Smooth muscle cell (in vitro differentiated cells): ENCODE data around the gene NADK. TPM values are rescaled to one million over a fixed set of nuclear protein-coding genes. Genes with fewer than 3 reads are reported as not detected.
"Not testable (repeated sequence)": the region's sequence is repeated elsewhere in the genome, so short reads cannot be mapped to it uniquely, and the experiment has no call there.

Experiments used
- DNase-seq: peaks from one replicate; lab custom pipeline; 2025; ENCODE audit not compliant: unreplicated experiment; lab: John Stamatoyannopoulos, UW
- H2AFZ ChIP-seq: fragments of 200-600 bp; sonication (generic); 2 replicates; pipeline ENCODE4 v1.6.0; 2016; ENCODE audit warnings: antibody characterized with exemption, low read depth, mild to moderate bottlenecking
- H3F3A ChIP-seq: fragments of 200-600 bp; sonication (generic); 2 replicates; pipeline ENCODE4 v1.6.0; 2017; ENCODE audit warnings: antibody characterized with exemption, low read depth
- H3K27ac ChIP-seq: fragments of 200-600 bp; sonication (generic); 2 replicates; pipeline ENCODE4 v1.5.1; 2016; ENCODE audit warnings: low read depth, mild to moderate bottlenecking
- H3K27me3 ChIP-seq: fragments of 200-600 bp; sonication (generic); 2 replicates; pipeline ENCODE4 v1.6.1; 2016; ENCODE audit warnings: low read depth, mild to moderate bottlenecking
- H3K36me3 ChIP-seq: fragments of 200-600 bp; sonication (generic); 2 replicates; pipeline ENCODE4 v1.5.1; 2016; ENCODE audit warnings: low read depth
- H3K4me1 ChIP-seq: fragments of 200-600 bp; sonication (generic); 2 replicates; pipeline ENCODE4 v1.5.1; 2016; ENCODE audit warnings: low read depth
- H3K4me2 ChIP-seq: fragments of 200-600 bp; sonication (generic); 2 replicates; pipeline ENCODE4 v1.6.0; 2016; ENCODE audit warnings: mild to moderate bottlenecking
- H3K4me3 ChIP-seq: fragments of 200-600 bp; sonication (generic); 2 replicates; pipeline ENCODE4 v1.5.1; 2016; ENCODE audit warnings: mild to moderate bottlenecking
- H3K79me2 ChIP-seq: fragments of 200-600 bp; sonication (generic); 2 replicates; pipeline ENCODE4 v1.6.0; 2016; ENCODE audit warnings: low read depth, mild to moderate bottlenecking
- H3K9ac ChIP-seq: fragments of 200-600 bp; sonication (generic); 2 replicates; pipeline ENCODE4 v1.6.0; 2016; ENCODE audit warnings: low read depth
- H3K9me3 ChIP-seq: fragments of 200-600 bp; sonication (generic); replicated peaks from 2 replicates; pipeline ENCODE4 v1.5.1; 2016; ENCODE audit warnings: low read depth
- H4K20me1 ChIP-seq: fragments of 200-600 bp; sonication (generic); 2 replicates; pipeline ENCODE4 v1.6.0; 2016; ENCODE audit warnings: low read depth
- CTCF ChIP-seq: fragments of 200-600 bp; sonication (generic); IDR thresholded peaks from 2 replicates; pipeline ENCODE4 v1.5.1; 2017; ENCODE audit warnings: borderline replicate concordance, mild to moderate bottlenecking, antibody characterized with exemption; ENCODE audit not compliant: insufficient read depth, poor library complexity, severe bottlenecking
- WGBS: methylation state at CpG from one replicate; pipeline ENCODE4 v1.1.7; 2016; ENCODE audit warnings: low lambda C conversion rate; 5-methylcytosine and 5-hydroxymethylcytosine counted together
- polyA plus RNA-seq: library from polyadenylated mRNA; unstranded; fragments of >200 nt; fragmentation: Nextera tagmentation; extraction: Ambion mirVana; gene quantifications from 2 replicates; pipeline ENCODE4 v1.2.1, GENCODE V29; 2016
- total RNA-seq: library from RNA; depleted of rRNA; stranded (reverse); fragments of >200 nt; gene quantifications from 2 replicates; pipeline ENCODE4 v1.2.3, GENCODE V29; 2014

The NADK gene
- total and polyA plus RNA-seq, 2 experiments from 2014 or later: 32.7 to 37.8 TPM

GRCh38 chr1:1707897-1708296 lies 70.4 kb downstream of the NADK start:
- H2AFZ ChIP-seq, H3K4me1 ChIP-seq, H3K9me3 ChIP-seq, H3K9ac ChIP-seq, H3K36me3 ChIP-seq, H3K4me3 ChIP-seq, H3K79me2 ChIP-seq, H3K4me2 ChIP-seq, H3F3A ChIP-seq, DNase-seq, H4K20me1 ChIP-seq, H3K27me3 ChIP-seq, H3K27ac ChIP-seq: not testable (repeated sequence)
- over 99% methylated on average over 16 of the region's 20 CpGs for WGBS

GRCh38 chr1:1707241-1707640 lies 71.0 kb downstream of the NADK start:
- WGBS: 95% methylated on average over 9 of the region's 23 CpGs
- not testable (repeated sequence) for H3F3A ChIP-seq, H3K4me3 ChIP-seq, H4K20me1 ChIP-seq, H3K79me2 ChIP-seq, H3K27ac ChIP-seq, H3K9ac ChIP-seq, H3K9me3 ChIP-seq, H3K4me1 ChIP-seq, H3K4me2 ChIP-seq, DNase-seq, H3K27me3 ChIP-seq, H3K36me3 ChIP-seq, H2AFZ ChIP-seq

- H3K27ac ChIP-seq, H3K4me2 ChIP-seq, DNase-seq, H3K9me3 ChIP-seq, H2AFZ ChIP-seq, H3K27me3 ChIP-seq, H4K20me1 ChIP-seq, H3F3A ChIP-seq, H3K4me3 ChIP-seq, H3K79me2 ChIP-seq, H3K36me3 ChIP-seq, H3K4me1 ChIP-seq, H3K9ac ChIP-seq: not testable (repeated sequence)
- 96% methylated on average over 9 of the region's 10 CpGs for WGBS
Observed at GRCh38 chr1:1705623-1706022, 72.6 kb downstream of the NADK start.

GRCh38 chr1:1704284-1704957 lies 73.8 kb downstream of the NADK start:
- not testable (repeated sequence) for H3K9me3 ChIP-seq, H3K79me2 ChIP-seq, H3K27me3 ChIP-seq, H3K4me1 ChIP-seq, H3K36me3 ChIP-seq, H2AFZ ChIP-seq, H3K27ac ChIP-seq, H3K9ac ChIP-seq, H3F3A ChIP-seq, H4K20me1 ChIP-seq, DNase-seq, H3K4me3 ChIP-seq, H3K4me2 ChIP-seq
- WGBS: 94% methylated on average over 25 of the region's 27 CpGs

GRCh38 chr1:1703796-1704195 lies 74.5 kb downstream of the NADK start:
- 94% methylated on average over 18 of the region's 22 CpGs for WGBS
- H3K79me2 ChIP-seq: no peaks in the 10 kb centered on the region
- no peaks in the 10 kb centered on the region for H4K20me1 ChIP-seq
- H3K4me1 ChIP-seq: no peaks in the 10 kb centered on the region
- H3F3A ChIP-seq: no peaks in the 10 kb centered on the region
- H3K4me2 ChIP-seq: no peak overlapping the region
- no peak overlapping the region for H3K4me3 ChIP-seq
- H2AFZ ChIP-seq: no peak overlapping the region
- H3K9me3 ChIP-seq: no peaks in the 10 kb centered on the region
- H3K27me3 ChIP-seq: no peaks in the 10 kb centered on the region
- no peak overlapping the region for H3K9ac ChIP-seq
- H3K36me3 ChIP-seq: no peaks in the 10 kb centered on the region
- no peak for DNase-seq
- no peak for TF ChIP-seq CTCF
- H3K27ac ChIP-seq: no peak overlapping the region

- not testable (repeated sequence) for H3K79me2 ChIP-seq, H3K9ac ChIP-seq, H3F3A ChIP-seq, H2AFZ ChIP-seq, H3K4me2 ChIP-seq, H3K4me1 ChIP-seq, H3K9me3 ChIP-seq, H3K27me3 ChIP-seq, H3K4me3 ChIP-seq, DNase-seq, H4K20me1 ChIP-seq, H3K27ac ChIP-seq, H3K36me3 ChIP-seq
- WGBS: 96% methylated on average over 6 of the region's 18 CpGs
Observed at GRCh38 chr1:1702506-1702905, 75.8 kb downstream of the NADK start.

Other genes with a start within 250 kb of the NADK start
- gene TMEM240, start 237.8 kb downstream of the NADK start, total RNA-seq: 1.9 and 12.2 TPM in 2 replicates
- gene TMEM240, start 237.8 kb downstream of the NADK start, polyA plus RNA-seq: 2.7 and 4.0 TPM in 2 replicates
- 77.3 and 116 TPM in 2 replicates for gene SSU72, start 203.6 kb downstream of the NADK start, total RNA-seq
- gene SSU72, start 203.6 kb downstream of the NADK start, polyA plus RNA-seq: 223 and 231 TPM in 2 replicates
- 3.3 and 9.1 TPM in 2 replicates for gene FNDC10, start 178.3 kb downstream of the NADK start, total RNA-seq
- 14.2 and 22.5 TPM in 2 replicates for gene FNDC10, start 178.3 kb downstream of the NADK start, polyA plus RNA-seq
- 21.9 and 42.7 TPM in 2 replicates for gene MIB2, start 163.0 kb downstream of the NADK start, total RNA-seq
- gene MIB2, start 163.0 kb downstream of the NADK start, polyA plus RNA-seq: 61.2 and 71.2 TPM in 2 replicates
- gene MMP23B, start 146.3 kb downstream of the NADK start, total RNA-seq: 81.7 and 89.8 TPM in 2 replicates
- gene MMP23B, start 146.3 kb downstream of the NADK start, polyA plus RNA-seq: 197 and 218 TPM in 2 replicates
- 12.1 and 15.6 TPM in 2 replicates for gene CDK11B, start 119.5 kb downstream of the NADK start, total RNA-seq
- 13.7 and 21.1 TPM in 2 replicates for gene CDK11B, start 119.5 kb downstream of the NADK start, polyA plus RNA-seq
- gene SLC35E2B, start 85.7 kb downstream of the NADK start, total RNA-seq: 24.2 and 32.4 TPM in 2 replicates
- 19.7 and 22.6 TPM in 2 replicates for gene SLC35E2B, start 85.7 kb downstream of the NADK start, polyA plus RNA-seq
- gene CDK11A, start 54.1 kb downstream of the NADK start, total RNA-seq: 9.0 and 20.9 TPM in 2 replicates
- 19.8 and 31.2 TPM in 2 replicates for gene CDK11A, start 54.1 kb downstream of the NADK start, polyA plus RNA-seq
- gene GNB1, start 112.6 kb upstream of the NADK start, total RNA-seq: 188 and 208 TPM in 2 replicates
- gene GNB1, start 112.6 kb upstream of the NADK start, polyA plus RNA-seq: 265 and 293 TPM in 2 replicates
- gene CALML6, start 136.8 kb upstream of the NADK start, total RNA-seq: 1.3 TPM in 1 of 2 replicates, not detected in the other
- 0.18 and 0.46 TPM in 2 replicates for gene CALML6, start 136.8 kb upstream of the NADK start, polyA plus RNA-seq
- gene TMEM52, start 140.8 kb upstream of the NADK start, total RNA-seq: 0.18 and 0.45 TPM in 2 replicates
- 1.7 and 7.4 TPM in 2 replicates for gene TMEM52, start 140.8 kb upstream of the NADK start, polyA plus RNA-seq
- 0.09 TPM in 1 of 2 replicates, not detected in the other for gene CFAP74, start 225.3 kb upstream of the NADK start, total RNA-seq
- not detected in 2 replicates for gene CFAP74, start 225.3 kb upstream of the NADK start, polyA plus RNA-seq
- gene GABRD, start 240.9 kb upstream of the NADK start, total RNA-seq: not detected in 2 replicates
- gene GABRD, start 240.9 kb upstream of the NADK start, polyA plus RNA-seq: not detected in 2 replicates